Esophagus muscularis mucosa (tissue), 4 donors: Measurements from ENCODE around the gene ANKRD6. TPM values are rescaled to one million over a fixed set of nuclear protein-coding genes. Genes with fewer than 3 reads are reported as not detected.

Experiments used
- DNase-seq: peaks from one replicate; pipeline ENCODE4 v3.0.0-alpha.2; 2017; ENCODE audit errors: extremely low spot score
- H3K27ac ChIP-seq, 4 donors: fragments of 200-600 bp; sonication (generic); replicated peaks in 1 of 4; 1 replicate in 3 of 4; 2 replicates in 1 of 4; pipeline ENCODE4 v1.5.1; 2016 to 2019; ENCODE audit warnings: mild to moderate bottlenecking in 1 of 4
- H3K27me3 ChIP-seq, 4 donors: fragments of 200-600 bp; sonication (generic); one replicate each; pipeline versions ENCODE4 v1.5.1 to v1.6.0; 2016 to 2019
- H3K36me3 ChIP-seq, 4 donors: fragments of 200-600 bp; sonication (generic); one replicate each; pipeline ENCODE4 v1.5.1; 2016 to 2019
- H3K4me1 ChIP-seq, 4 donors: fragments of 200-600 bp; sonication (generic); one replicate each; pipeline ENCODE4 v1.5.1; 2016 to 2019
- H3K4me3 ChIP-seq, 4 donors: fragments of 200-600 bp; sonication (generic); 1 replicate in 2 of 4; 2 replicates in 2 of 4; pipeline ENCODE4 v1.5.1; 2016 to 2019; ENCODE audit warnings: mild to moderate bottlenecking in 4 of 4, moderate library complexity in 1 of 4
- H3K9me3 ChIP-seq, 4 donors: fragments of 200-600 bp; sonication (generic); 1 replicate in 3 of 4; 2 replicates in 1 of 4; pipeline ENCODE4 v1.5.1; 2016 to 2019
- CTCF ChIP-seq, 3 experiments: fragments of 200-600 bp in 2 of 3; fragments of 450-650 bp in 1 of 3; sonication (generic) in 2 of 3; IDR thresholded peaks; one replicate each; pipeline ENCODE4 v1.5.1; 2017 to 2019; ENCODE audit warnings: antibody characterized with exemption in 3 of 3, mild to moderate bottlenecking in 2 of 3, moderate library complexity in 1 of 3
- EP300 ChIP-seq: sonication (generic); formaldehyde crosslinking; IDR thresholded peaks from one replicate; pipeline ENCODE4 v1.6.1; 2017; ENCODE audit warnings: antibody characterized with exemption
- POLR2A ChIP-seq: fragments of 450-650 bp; IDR thresholded peaks from one replicate; pipeline ENCODE4 v1.6.1; 2017; ENCODE audit warnings: antibody characterized with exemption, moderate library complexity, mild to moderate bottlenecking, low read depth
- POLR2AphosphoS5 ChIP-seq, 2 donors: sonication (generic); formaldehyde crosslinking; IDR thresholded peaks; one replicate each; pipeline ENCODE4 v1.6.1; 2017; ENCODE audit warnings: antibody characterized with exemption in 2 of 2
- WGBS: methylation state at CpG from one replicate; pipeline ENCODE4 v1.1.5; 2018; 5-methylcytosine and 5-hydroxymethylcytosine counted together
- intact Hi-C: fragments of 100-400 bp; cut with DNase I; formaldehyde crosslinking; loops from one replicate; pipeline ENCODE4 v1.15.1; 2023
- total RNA-seq, 4 donors: library from RNA; depleted of rRNA; stranded (reverse); fragments of >200 nt; gene quantifications; one replicate each; pipeline versions ENCODE4 v1.1.0 to v1.2.1, GENCODE V29; 2016

Gene ANKRD6
- total RNA-seq, 4 donors from 2014 or later: 9.1 to 18.9 (median 10.7) TPM

DNA sequence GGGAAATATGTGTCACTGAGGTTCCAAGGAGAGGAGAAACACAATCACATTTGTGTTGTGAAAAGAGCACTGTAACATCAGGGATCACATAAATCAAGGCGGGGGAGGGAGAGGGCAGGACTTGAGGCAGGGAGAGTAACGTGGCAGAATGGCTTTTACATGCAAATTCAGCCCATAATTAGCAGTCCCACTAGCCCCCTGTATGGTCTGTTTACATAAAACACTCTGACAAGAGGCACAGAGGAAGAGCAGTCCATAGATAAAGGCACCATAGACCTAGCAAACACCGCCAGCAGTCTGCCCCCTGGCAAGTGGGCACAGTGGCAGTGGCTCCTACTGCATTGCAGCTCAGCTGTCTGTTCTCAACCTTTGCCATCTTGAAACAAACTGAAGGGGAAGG is 122.9 kb downstream of the ANKRD6 start:
- Histone ChIP-seq H3K27me3 (no peaks in the 10 kb centered on the region), H3K4me3 (no peak overlapping the region), H3K36me3 (no peaks in the 10 kb centered on the region), H3K27ac (no peak overlapping the region), H3K4me1 (peaks cover 0 to 6% (median 0%) of the 10 kb centered on the region in 4 donors), H3K9me3 (no peaks in the 10 kb centered on the region)
- no peak for DNase-seq
- WGBS: 69% methylated on average over 3 of the region's 3 CpGs
- intact Hi-C loops: no loop called here
- no peak for TF ChIP-seq POLR2A
- TF ChIP-seq CTCF (IDR thresholded peaks at IDR 0.05): no peak
- TF ChIP-seq POLR2AphosphoS5 (IDR thresholded peaks at IDR 0.05): no peak
- TF ChIP-seq EP300: no peak

GRCh38 chr6:89559487-89559886 is 126.5 kb downstream of the ANKRD6 start:
- H3K36me3 ChIP-seq: no peaks in the 10 kb centered on the region
- intact Hi-C loops: no loop called here
- 81% methylated on average over 1 of the region's 1 CpG for WGBS
- peaks cover 0 to 8% (median 4%) of the 10 kb centered on the region in 4 donors for H3K4me1 ChIP-seq
- no peak for TF ChIP-seq EP300
- TF ChIP-seq CTCF (IDR thresholded peaks at IDR 0.05): no peak
- TF ChIP-seq POLR2AphosphoS5 (IDR thresholded peaks at IDR 0.05): no peak
- TF ChIP-seq POLR2A: no peak
- no peak overlapping the region for H3K4me3 ChIP-seq
- no peak overlapping the region for H3K27ac ChIP-seq
- H3K27me3 ChIP-seq: no peaks in the 10 kb centered on the region
- DNase-seq: no peak
- no peaks in the 10 kb centered on the region for H3K9me3 ChIP-seq

DNA sequence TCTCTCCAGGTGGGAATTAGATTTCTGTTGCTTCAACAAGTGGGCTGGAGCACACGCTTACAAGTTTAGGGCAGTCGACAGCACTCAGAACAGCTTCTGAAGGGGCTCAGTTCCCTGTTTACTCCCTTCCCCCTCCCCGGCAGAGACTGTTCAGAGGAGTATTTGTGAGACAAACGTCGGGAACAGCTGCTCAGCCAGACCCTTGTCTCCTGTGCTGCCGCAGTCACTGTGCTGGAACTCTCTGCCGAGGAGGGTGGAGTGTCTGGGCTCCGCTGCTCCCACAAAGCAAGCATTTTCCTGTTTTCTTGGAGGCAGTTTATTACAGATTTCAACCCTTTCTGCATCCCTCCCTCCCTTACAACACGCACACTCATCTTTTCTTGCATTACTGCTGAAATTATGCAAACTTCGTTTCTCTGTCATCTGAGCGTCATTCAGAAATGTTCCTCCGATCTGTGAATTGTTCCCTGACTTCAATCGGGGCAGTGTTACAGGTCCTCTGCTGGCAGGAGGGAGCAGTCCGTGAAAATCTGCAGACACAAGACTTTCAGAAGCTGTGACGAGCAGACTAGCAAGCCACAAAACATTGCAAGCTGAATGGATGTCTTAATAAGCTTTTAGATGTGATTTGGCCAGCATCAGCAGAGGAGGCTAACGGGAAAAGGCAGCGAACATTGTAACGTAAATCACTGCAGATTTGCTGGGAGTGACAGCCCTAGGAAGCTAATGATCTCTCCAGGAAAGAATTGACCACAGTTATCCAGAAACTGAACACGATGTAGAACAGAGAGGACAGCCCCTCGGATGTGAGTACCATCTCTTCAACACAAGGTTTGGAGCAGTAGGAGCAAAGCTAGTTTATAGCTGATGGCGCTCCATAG is 129.4 kb downstream of the ANKRD6 start:
- Histone ChIP-seq H3K27me3 (no peaks in the 10 kb centered on the region), H3K4me1 (peaks cover 0 to 18% (median 6%) of the 10 kb centered on the region in 4 donors), H3K27ac (peak overlapping the region in 3 of 4 donors; percentile 13 to 34 (median 34)), H3K36me3 (peaks cover 0 to 2% (median 0%) of the 10 kb centered on the region in 4 donors), H3K9me3 (no peaks in the 10 kb centered on the region), H3K4me3 (peak overlapping the region; percentile 13 to 43 (median 28))
- no peak for DNase-seq
- TF ChIP-seq EP300 (no peak), POLR2A (no peak), POLR2AphosphoS5 (IDR thresholded peaks at IDR 0.05) (no peak), CTCF (IDR thresholded peaks at IDR 0.05) (no peak)
- intact Hi-C loops: no loop called here
- WGBS: 52% methylated on average over 21 of the region's 21 CpGs

- H3K4me3 ChIP-seq: no peak overlapping the region
- H3K36me3 ChIP-seq: peaks cover 0 to 5% (median 0%) of the 10 kb centered on the region in 4 donors
- DNase-seq: no peak
- H3K27ac ChIP-seq: no peak overlapping the region
- H3K9me3 ChIP-seq: no peaks in the 10 kb centered on the region
- TF ChIP-seq POLR2A (no peak), POLR2AphosphoS5 (IDR thresholded peaks at IDR 0.05) (no peak), EP300 (no peak), CTCF (IDR thresholded peaks at IDR 0.05) (no peak)
- no peaks in the 10 kb centered on the region for H3K27me3 ChIP-seq
- peaks cover 0 to 18% (median 6%) of the 10 kb centered on the region in 4 donors for H3K4me1 ChIP-seq
- WGBS: 100% methylated on average over 1 of the region's 1 CpG
- intact Hi-C loops: no loop called here
Measured at GRCh38 chr6:89563866-89564265, 130.9 kb downstream of the ANKRD6 start.
